WI38 (cell line): ENCODE data around the gene S100A4.

Experiments
- H3K4me3 ChIP-seq: 2 replicates; pipeline ENCODE4 v1.5.1; 2011; ENCODE audit warnings: low read depth, mild to moderate bottlenecking, control low read depth, low read length
- CTCF ChIP-seq: IDR thresholded peaks from 2 replicates; pipeline ENCODE4 v1.5.1; 2012; ENCODE audit warnings: low read depth, mild to moderate bottlenecking, control low read depth, low read length

Gene S100A4

DNA sequence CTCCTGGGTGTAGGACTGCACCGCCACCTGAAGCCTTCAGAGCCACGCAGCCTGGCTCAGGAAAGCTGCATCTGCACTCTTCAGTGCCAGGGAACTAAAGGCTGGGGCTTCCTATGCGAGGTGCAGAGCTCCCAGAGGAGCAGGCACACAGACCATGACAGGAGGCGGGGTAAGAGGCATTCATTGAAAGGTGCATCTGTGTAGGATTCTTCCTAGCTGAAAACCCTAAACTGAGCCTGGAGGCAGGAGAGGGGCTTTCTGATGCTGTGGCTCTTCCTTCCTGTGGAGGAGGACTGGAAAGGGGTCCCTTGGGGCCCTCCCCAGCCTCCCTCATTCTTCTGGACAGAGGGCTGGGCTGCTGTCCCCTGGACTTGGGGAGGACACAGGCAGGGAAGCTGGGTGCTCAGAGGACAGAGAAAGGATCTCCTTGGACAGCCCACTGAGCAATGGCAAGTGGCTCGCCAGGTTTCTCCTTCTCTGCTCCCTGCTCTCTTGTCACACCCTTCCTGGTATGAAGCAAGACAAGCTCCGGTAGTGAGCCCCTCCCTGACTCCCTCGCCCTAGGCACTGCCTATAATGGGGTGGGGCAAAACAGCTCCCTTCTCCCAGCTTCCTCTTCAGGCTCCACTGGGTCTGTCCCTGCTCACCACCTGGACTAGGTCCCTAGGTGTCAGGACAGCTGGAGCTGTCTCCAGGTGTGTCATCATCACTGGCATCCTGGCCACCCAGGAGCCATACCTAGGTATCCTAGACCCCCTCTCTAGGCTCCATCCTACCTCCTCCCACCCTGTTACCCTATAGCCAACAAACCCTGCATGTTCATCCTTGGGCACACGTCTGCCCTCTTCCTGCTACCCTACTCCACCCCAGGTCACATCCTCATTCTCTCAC lies 29.9 kb downstream of the S100A4 start:
- H3K4me3 ChIP-seq = no peak overlapping the region
- no peak for TF ChIP-seq CTCF

GRCh38 chr1:153513666-153514065 lies 31.9 kb downstream of the S100A4 start:
- no peak for TF ChIP-seq CTCF
- no peak overlapping the region for H3K4me3 ChIP-seq

GRCh38 chr1:153513023-153513422 lies 32.6 kb downstream of the S100A4 start:
- no peak for TF ChIP-seq CTCF
- H3K4me3 ChIP-seq = no peak overlapping the region

GRCh38 chr1:153510984-153511410 lies 34.6 kb downstream of the S100A4 start:
- H3K4me3 ChIP-seq = no peak overlapping the region

DNA sequence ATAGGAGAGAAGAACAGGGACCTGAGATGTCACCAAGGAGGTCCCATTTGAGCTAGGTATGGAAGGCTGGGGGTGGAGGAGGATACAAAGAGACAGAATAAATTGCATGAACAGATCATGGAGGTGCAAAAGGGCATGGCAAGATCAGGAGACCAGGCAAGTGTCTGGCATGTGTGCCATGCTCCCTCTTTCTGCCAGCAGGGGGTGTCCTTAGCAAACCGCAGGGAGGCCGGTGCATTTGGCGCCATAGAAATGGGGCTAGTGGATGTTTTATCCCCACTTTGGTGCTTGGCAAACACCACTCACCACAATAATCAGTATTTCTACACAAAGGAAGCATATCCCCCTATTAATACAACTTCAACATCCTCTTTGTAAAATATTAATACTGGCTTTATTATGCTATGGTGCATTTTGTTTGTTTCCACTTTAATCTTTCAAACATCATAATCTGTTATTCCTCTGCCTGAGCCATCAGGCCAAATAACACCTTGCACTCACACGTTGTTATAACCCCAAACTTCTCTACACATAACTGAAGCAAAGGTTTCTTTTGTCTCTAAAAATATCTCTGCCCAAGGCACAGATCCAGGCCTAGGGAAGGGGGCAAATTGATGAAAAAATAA lies 35.8 kb downstream of the S100A4 start:
- H3K4me3 ChIP-seq = no peak overlapping the region
- peak; percentile 58 for TF ChIP-seq CTCF

More at GRCh38 chr1:153510984-153511410, 34.6 kb downstream of the S100A4 start:
- TF ChIP-seq CTCF = peak; percentile 89

- no peak for TF ChIP-seq CTCF
- no peak overlapping the region for H3K4me3 ChIP-seq
Measured at GRCh38 chr1:153509036-153509435, 36.6 kb downstream of the S100A4 start.
